ENCODE results near the gene FAM83G.

DNA sequence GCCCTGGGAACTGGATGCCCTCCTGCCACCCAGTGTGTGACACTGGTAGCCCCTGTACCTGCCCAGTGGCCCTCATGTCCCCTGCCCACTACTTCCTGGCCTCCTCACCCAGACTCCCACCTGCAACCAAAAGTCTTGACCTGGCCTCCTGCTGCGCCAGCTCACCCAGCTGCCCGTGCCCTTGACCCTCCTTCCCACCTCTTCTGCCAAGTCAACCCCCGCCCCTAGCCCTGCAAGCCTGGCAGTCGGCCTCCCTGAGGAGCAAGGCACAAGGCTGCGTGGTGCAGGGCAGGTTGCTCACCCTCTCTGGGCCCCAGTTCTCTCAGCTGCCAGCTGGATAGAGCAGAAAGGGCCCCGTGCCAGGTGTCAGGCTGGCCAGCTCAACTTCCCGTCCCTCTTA lies 12.3 kb upstream of the FAM83G start:
- TF ChIP-seq POLR2A (IDR thresholded peaks at IDR 0.05; ENCODE audit: low read length) (no peak), GATA1 (IDR thresholded peaks at IDR 0.05; ENCODE audit: low read depth, low read length) (no peak)
